HG03025 (cell line): Measurements from ENCODE around the gene KNG1.

Experiments
- ATAC-seq: cut with Tn5 transposase; IDR thresholded peaks from one replicate; pipeline ENCODE4 v1.9.1; 2021; ENCODE audit warnings: mild to moderate bottlenecking, moderate library complexity; ENCODE audit not compliant: unreplicated experiment, low FRiP score

KNG1 gene

GRCh38 chr3:186772281-186772694 lies 55.1 kb downstream of the KNG1 start:
- peak; percentile 35 for ATAC-seq

GRCh38 chr3:186772701-186773417 lies 55.7 kb downstream of the KNG1 start:
- peak; percentile 91 for ATAC-seq

- no peak for ATAC-seq
These were observed 58.8 kb downstream of the KNG1 start for GRCh38 chr3:186775999-186776398.

GRCh38 chr3:186779204-186779603 lies 62.0 kb downstream of the KNG1 start:
- no peak for ATAC-seq

- ATAC-seq = peak; percentile 16
These were observed 65.4 kb downstream of the KNG1 start for GRCh38 chr3:186782542-186783057.

GRCh38 chr3:186783058-186783730 lies 66.0 kb downstream of the KNG1 start, which contains the start of gene EIF4A2:
TSS of gene EIF4A2 (plus strand) at chr3:186783577. CDS start at chr3:186783611, 34 bp downstream.
- peak; percentile 62 for ATAC-seq

GRCh38 chr3:186783731-186784515 lies 66.8 kb downstream of the KNG1 start:
- peak; percentile 40 for ATAC-seq

GRCh38 chr3:186784820-186785494 lies 67.8 kb downstream of the KNG1 start:
- ATAC-seq = no peak

GRCh38 chr3:186785495-186786018 lies 68.4 kb downstream of the KNG1 start:
- ATAC-seq = no peak

GRCh38 chr3:186786922-186787321 lies 69.8 kb downstream of the KNG1 start:
- no peak for ATAC-seq

- ATAC-seq = no peak
These were observed 70.7 kb downstream of the KNG1 start for GRCh38 chr3:186787642-186788481.

- ATAC-seq = no peak
These were observed 71.6 kb downstream of the KNG1 start for GRCh38 chr3:186788482-186789370.

GRCh38 chr3:186789554-186790260 lies 72.5 kb downstream of the KNG1 start:
- ATAC-seq = no peak

- ATAC-seq = no peak
These were observed 73.3 kb downstream of the KNG1 start for GRCh38 chr3:186790261-186790981.
